Neural progenitor cell (in vitro differentiated cells): ENCODE data around the gene ZC3H4.

Experiments
- CTCF ChIP-seq: fragments of 200-600 bp; sonication (generic); IDR thresholded peaks from 2 replicates; pipeline ENCODE4 v1.5.1; 2017; ENCODE audit warnings: antibody characterized with exemption, mild to moderate bottlenecking
- EZH2 ChIP-seq: fragments of 200-600 bp; sonication (generic); IDR thresholded peaks from 2 replicates; pipeline ENCODE4 v1.6.1; 2017; ENCODE audit warnings: antibody characterized with exemption, mild to moderate bottlenecking, moderate library complexity
- EZH2phosphoT487 ChIP-seq: fragments of 200-600 bp; sonication (generic); IDR thresholded peaks from 2 replicates; pipeline ENCODE4 v1.6.1; 2017; ENCODE audit warnings: antibody characterized with exemption

DNA sequence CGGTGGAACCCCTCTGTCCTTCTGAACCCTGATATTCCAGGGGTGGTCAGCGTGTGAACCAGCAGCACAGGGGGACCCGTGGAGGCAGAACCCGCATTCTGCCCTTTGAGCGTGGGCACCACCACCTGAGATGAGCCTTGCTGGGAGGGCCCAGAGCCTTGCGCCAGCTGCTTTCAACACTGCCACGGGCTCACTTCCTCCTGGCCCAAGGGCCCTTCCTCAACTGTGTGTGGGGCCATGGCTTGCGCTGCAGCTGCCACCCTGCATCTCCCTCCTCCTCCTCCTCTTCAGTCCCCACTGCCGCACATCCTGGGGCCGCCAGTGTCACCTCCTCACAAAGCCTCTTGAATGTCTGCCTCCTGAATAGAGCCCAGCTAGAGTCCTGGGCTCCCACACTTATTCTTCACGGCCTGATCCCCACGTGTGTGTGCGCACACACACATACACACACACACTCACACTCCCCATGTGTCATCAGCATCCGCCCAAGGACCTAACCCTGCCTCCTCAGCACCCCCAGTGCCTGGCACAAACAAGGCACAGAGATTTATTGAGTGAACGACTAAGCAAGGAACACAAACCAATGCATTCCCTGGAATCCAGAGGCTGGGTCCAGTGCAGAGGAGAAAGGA lies 38.3 kb downstream of the ZC3H4 start:
- TF ChIP-seq CTCF = no peak
- TF ChIP-seq EZH2phosphoT487 = no peak
- TF ChIP-seq EZH2 = no peak
